ENCODE results near the gene WFIKKN1.
"Not testable (repeated sequence)": the region's sequence is repeated elsewhere in the genome, so short reads cannot be mapped to it uniquely, and the experiment has no call there.

The WFIKKN1 gene

GRCh38 chr16:593807-594206 is 37.0 kb upstream of the WFIKKN1 start:
- no peak for DNase-seq (ENCODE audit: extremely low spot score)
- ChIA-PET CTCF (no interaction called here), POLR2A (interaction anchor here (0.7 kb wide), 1 partner anchor 48 kb away, joined by 3 read pairs; no protein-coding TSS in a partner anchor)
- TF ChIP-seq FOXK2 (IDR thresholded peaks at IDR 0.05) (no peak), FOXA1 (IDR thresholded peaks at IDR 0.05) (no peak), LEF1 (IDR thresholded peaks at IDR 0.05; ENCODE audit: borderline replicate concordance) (no peak), TARDBP (IDR thresholded peaks at IDR 0.05) (no peak)
- TF ChIP-seq, protein P1, sequence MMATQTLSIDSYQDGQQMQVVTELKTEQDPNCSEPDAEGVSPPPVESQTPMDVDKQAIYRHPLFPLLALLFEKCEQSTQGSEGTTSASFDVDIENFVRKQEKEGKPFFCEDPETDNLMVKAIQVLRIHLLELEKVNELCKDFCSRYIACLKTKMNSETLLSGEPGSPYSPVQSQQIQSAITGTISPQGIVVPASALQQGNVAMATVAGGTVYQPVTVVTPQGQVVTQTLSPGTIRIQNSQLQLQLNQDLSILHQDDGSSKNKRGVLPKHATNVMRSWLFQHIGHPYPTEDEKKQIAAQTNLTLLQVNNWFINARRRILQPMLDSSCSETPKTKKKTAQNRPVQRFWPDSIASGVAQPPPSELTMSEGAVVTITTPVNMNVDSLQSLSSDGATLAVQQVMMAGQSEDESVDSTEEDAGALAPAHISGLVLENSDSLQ (IDR thresholded peaks at IDR 0.05): no peak

DNA sequence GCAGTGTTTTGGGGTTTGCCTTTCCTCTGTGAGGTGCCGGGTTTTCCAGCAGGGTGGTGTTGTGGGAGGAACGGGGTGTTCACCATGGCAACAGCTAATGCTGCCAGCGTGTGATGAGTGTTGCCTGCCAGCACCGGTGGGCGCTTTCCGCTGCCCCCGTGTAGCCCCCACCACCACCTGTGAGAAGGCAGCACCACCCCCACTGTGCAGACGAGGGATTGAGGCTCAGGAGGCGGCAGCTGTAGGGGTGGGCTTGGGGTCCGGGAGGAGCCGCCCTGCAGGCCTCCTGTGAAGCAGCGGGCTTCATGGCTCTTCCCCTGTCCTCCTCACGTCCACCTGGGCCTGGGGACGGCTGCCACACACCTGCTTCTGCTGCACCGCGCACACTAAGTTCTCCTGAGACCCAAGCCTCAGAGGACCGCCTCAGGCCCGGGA is 35.7 kb upstream of the WFIKKN1 start:
- ChIA-PET POLR2A (no interaction called here), CTCF (no interaction called here)
- no peak for DNase-seq (ENCODE audit: extremely low spot score)
- TF ChIP-seq, protein P1 (IDR thresholded peaks at IDR 0.05): no peak
- TF ChIP-seq TARDBP (IDR thresholded peaks at IDR 0.05) (no peak), ARNT (IDR thresholded peaks at IDR 0.05) (no peak), CTBP1 (IDR thresholded peaks at IDR 0.05; ENCODE audit: borderline replicate concordance) (no peak), ZNF384 (IDR thresholded peaks at IDR 0.05) (no peak), HDGF (IDR thresholded peaks at IDR 0.05; ENCODE audit: borderline replicate concordance) (no peak), FOXM1 (IDR thresholded peaks at IDR 0.05; ENCODE audit: borderline replicate concordance) (no peak), SP1 (IDR thresholded peaks at IDR 0.05) (no peak), SUZ12 (IDR thresholded peaks at IDR 0.05) (no peak), NFRKB (IDR thresholded peaks at IDR 0.05) (no peak), LEF1 (IDR thresholded peaks at IDR 0.05; ENCODE audit: borderline replicate concordance) (no peak), L3MBTL2 (conservative IDR thresholded peaks at IDR 0.05) (no peak), FOXA1 (IDR thresholded peaks at IDR 0.05) (no peak)

DNA sequence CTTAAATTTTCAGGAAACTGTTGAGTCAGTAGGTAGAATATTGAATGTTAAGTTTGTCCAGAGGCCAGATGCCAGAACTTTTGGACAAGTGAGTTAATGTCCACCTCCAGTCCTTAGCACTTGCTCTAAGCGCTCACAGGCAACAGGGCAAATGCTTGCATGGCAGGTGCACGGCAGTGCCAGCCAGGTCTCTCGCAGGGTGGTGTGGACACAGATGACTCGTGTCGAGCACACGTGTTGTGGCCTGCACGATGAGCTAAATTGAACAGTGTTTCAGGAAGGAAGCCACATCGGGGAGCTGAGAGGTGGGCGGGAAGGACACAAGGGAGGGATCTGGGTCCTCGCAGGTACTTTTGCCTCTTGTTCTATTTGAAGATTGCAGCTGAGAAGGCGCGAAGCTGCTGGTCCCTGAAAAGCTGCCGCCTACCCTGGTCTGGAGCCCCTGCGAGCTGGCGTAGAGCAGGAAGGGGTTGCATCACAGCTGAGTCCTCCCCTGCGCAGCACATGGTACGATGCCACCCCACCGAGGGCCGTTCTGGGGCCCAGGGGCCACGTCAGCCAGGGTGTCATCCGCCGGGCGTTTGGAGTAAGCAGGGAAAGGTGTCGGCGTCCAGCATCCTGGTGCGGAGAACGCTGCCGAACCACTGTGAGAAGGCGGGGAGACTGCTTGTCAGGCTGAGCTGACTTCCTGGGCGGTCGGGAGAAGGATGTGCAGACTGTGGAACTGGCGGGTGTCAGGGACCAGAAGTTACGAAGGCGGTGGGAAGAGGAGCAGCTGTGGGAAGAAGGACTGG is 34.6 kb upstream of the WFIKKN1 start:
- no peak for DNase-seq (ENCODE audit: extremely low spot score)
- CTCF ChIA-PET: interaction anchor here (0.7 kb wide), 1 partner anchor 540 kb away, joined by 7 read pairs; no protein-coding TSS in a partner anchor
- TF ChIP-seq FOXM1 (IDR thresholded peaks at IDR 0.05; ENCODE audit: borderline replicate concordance): no peak
- TF ChIP-seq ZNF384 (IDR thresholded peaks at IDR 0.05): no peak
- TF ChIP-seq L3MBTL2 (conservative IDR thresholded peaks at IDR 0.05): no peak
- TF ChIP-seq HDGF (IDR thresholded peaks at IDR 0.05; ENCODE audit: borderline replicate concordance): no peak
- TF ChIP-seq FOXK2 (IDR thresholded peaks at IDR 0.05): no peak
- TF ChIP-seq SUZ12 (IDR thresholded peaks at IDR 0.05): no peak
- no peak for TF ChIP-seq TARDBP (IDR thresholded peaks at IDR 0.05)
- POLR2A ChIA-PET: no interaction called here

GRCh38 chr16:596736-597060 is 34.1 kb upstream of the WFIKKN1 start:
- TF ChIP-seq HDGF (IDR thresholded peaks at IDR 0.05; ENCODE audit: borderline replicate concordance) (no peak), ZNF384 (IDR thresholded peaks at IDR 0.05) (no peak), NFRKB (IDR thresholded peaks at IDR 0.05) (no peak), SP1 (IDR thresholded peaks at IDR 0.05) (no peak), SUZ12 (IDR thresholded peaks at IDR 0.05) (no peak), CTBP1 (IDR thresholded peaks at IDR 0.05; ENCODE audit: borderline replicate concordance) (no peak), ELF4 (IDR thresholded peaks at IDR 0.05) (no peak), LEF1 (IDR thresholded peaks at IDR 0.05; ENCODE audit: borderline replicate concordance) (no peak), TARDBP (IDR thresholded peaks at IDR 0.05) (no peak), BHLHE40 (IDR thresholded peaks at IDR 0.05; ENCODE audit: borderline replicate concordance) (no peak), FOXA1 (IDR thresholded peaks at IDR 0.05) (no peak)
- TF ChIP-seq, protein P1 (IDR thresholded peaks at IDR 0.05): no peak
- CTCF ChIA-PET: no interaction called here
- DNase-seq (ENCODE audit: extremely low spot score): no peak
- POLR2A ChIA-PET: no interaction called here

DNA sequence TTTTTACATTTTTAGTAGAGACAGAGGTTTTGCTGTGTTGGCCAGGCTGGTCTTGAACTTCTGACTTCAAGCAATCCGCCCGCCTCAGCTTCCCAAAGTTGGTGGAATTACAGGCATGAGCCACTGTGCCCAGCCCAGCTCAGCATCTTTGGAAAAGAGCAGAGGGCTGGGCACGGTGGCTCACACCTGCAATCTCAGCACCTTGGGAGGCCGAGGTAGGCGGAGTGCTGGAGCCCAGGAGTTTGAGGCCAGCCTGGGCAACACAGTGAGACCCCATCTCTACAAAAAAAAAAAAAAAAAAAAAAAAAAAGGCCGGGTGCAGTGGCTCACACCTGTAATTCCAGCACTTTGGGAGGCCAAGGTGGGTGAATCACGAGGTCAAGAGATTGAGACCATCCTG is 33.1 kb upstream of the WFIKKN1 start:
- DNase-seq (ENCODE audit: extremely low spot score); POLR2A ChIA-PET; CTCF ChIA-PET: not testable (repeated sequence)

DNA sequence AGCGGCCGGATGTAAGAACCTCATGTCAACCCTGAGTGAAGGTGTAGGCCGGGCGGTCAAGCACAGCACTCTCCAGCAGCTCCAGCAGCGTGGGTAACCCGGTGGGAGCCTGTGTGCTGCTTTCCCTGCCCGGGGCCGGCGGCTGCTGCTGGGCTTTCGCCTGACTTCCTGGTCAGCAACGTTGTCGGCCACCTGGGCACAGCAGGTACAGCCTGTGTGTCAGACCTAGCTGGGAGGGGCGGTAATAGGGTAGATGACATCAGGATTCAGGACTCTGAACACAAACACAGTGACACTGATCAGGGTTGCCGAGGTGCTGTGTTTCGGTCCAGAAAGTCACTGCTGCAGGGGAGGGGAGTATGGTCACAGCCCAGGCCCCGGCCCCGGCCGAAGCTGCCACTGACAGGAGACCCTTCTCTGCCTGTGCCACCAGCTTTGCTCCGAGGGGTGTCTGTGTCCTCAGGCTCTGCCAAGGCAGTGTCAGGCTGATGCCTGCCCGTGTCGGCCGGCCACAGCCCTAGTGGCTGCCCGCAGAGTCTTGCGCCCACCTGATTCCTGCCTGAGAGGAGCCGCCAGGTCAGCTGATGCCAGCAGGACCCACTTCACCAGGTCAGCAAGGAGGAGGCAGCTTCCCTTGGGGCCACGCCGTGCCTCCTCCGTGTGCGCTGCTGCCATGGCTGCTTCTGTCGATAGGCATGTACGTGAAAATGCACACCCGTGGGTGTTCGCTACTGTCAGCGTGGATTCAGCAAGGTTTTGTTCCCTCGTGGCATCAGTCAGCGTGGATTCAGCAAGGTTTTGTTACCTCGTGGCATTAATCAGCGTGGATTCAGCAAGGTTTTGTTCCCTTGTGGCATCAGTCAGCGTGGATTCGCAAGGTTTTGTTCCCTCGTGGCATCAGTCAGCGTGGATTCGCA is 31.7 kb upstream of the WFIKKN1 start:
- ChIA-PET POLR2A (interaction anchor here (1.6 kb wide), 1 partner anchor 49 kb away, joined by 3 read pairs; no protein-coding TSS in a partner anchor), CTCF (no interaction called here)
- no peak for DNase-seq (ENCODE audit: extremely low spot score)
- TF ChIP-seq NFRKB (IDR thresholded peaks at IDR 0.05) (no peak), TARDBP (IDR thresholded peaks at IDR 0.05) (no peak), LEF1 (IDR thresholded peaks at IDR 0.05; ENCODE audit: borderline replicate concordance) (no peak), CTBP1 (IDR thresholded peaks at IDR 0.05; ENCODE audit: borderline replicate concordance) (no peak), FOXA1 (IDR thresholded peaks at IDR 0.05) (no peak), SP1 (IDR thresholded peaks at IDR 0.05) (no peak), FOXK2 (IDR thresholded peaks at IDR 0.05) (no peak), BHLHE40 (IDR thresholded peaks at IDR 0.05; ENCODE audit: borderline replicate concordance) (no peak), ZNF384 (IDR thresholded peaks at IDR 0.05) (no peak), SUZ12 (IDR thresholded peaks at IDR 0.05) (no peak), FOXM1 (IDR thresholded peaks at IDR 0.05; ENCODE audit: borderline replicate concordance) (no peak), ELF4 (IDR thresholded peaks at IDR 0.05) (no peak), L3MBTL2 (conservative IDR thresholded peaks at IDR 0.05) (no peak), HDGF (IDR thresholded peaks at IDR 0.05; ENCODE audit: borderline replicate concordance) (no peak), ARNT (IDR thresholded peaks at IDR 0.05) (no peak)
- TF ChIP-seq, protein P1 (IDR thresholded peaks at IDR 0.05): no peak
